HL-60 (cell line): ENCODE measurements around the gene ENDOV.

Experiments used
- CTCF ChIP-seq: IDR thresholded peaks from one replicate; pipeline ENCODE4 v1.5.1; 2011; ENCODE audit warnings: low read length, control low read depth, inconsistent platforms; ENCODE audit not compliant: insufficient read depth
- REST ChIP-seq: IDR thresholded peaks from 2 replicates; pipeline ENCODE4 v1.6.1; 2012; ENCODE audit warnings: low read depth; ENCODE audit not compliant: insufficient replicate concordance

GRCh38 chr17:80453998-80454556 is 39.1 kb downstream of the ENDOV start:
- TF ChIP-seq REST (no peak), CTCF (no peak)
